Left colon (tissue), 2 donors: Measurements from ENCODE around the gene ADAMTS10. TPM values are rescaled to one million over a fixed set of nuclear protein-coding genes. Genes with fewer than 3 reads are reported as not detected.
"Not testable (repeated sequence)": the region's sequence is repeated elsewhere in the genome, so short reads cannot be mapped to it uniquely, and the experiment has no call there.

Source experiments
- ATAC-seq: fragments of 200-7000 bp; cut with Tn5 transposase; one replicate; pipeline ENCODE4 v1.9.1; 2020; ENCODE audit warnings: mild to moderate bottlenecking, moderate library complexity
- DNase-seq, 2 donors: peaks; one replicate each; pipeline ENCODE4 v3.0.0-alpha.2; 2020
- intact Hi-C, 2 donors: fragments of 100-400 bp; cut with DNase I in 1 of 2; cut with micrococcal nuclease in 1 of 2; formaldehyde crosslinking; loops; one replicate each; pipeline versions ENCODE4 v1.11.2 to v1.14.0; 2022; cut with DNase I, micrococcal nuclease
- long read RNA-seq: library from polyadenylated mRNA; unstranded; transcript quantifications from one replicate; pipeline ENCODE4 v2.0.0, GENCODE V29; 2021
- total RNA-seq, 2 donors: library from RNA; stranded (reverse); fragmentation: NEBNext Ultra II Directional; extraction: Animal tissue kit (Norgen Biotek cat#: 25700); gene quantifications; one replicate each; pipeline ENCODE4 v1.2.1, GENCODE V29; 2021
- donor health status: DM: no; HTN: no; CAD: no.
- donor health status: DM: yes; HTN: yes; CAD: no.

The ADAMTS10 gene
- 1 to 10 TPM; 4.2 to 8.9 TPM for total RNA-seq
- long read RNA-seq, partial matches to known transcripts, result 0 of 1 reads
- long read RNA-seq, other reads (novel, unspliced or antisense), result 1 of 1 reads

DNA sequence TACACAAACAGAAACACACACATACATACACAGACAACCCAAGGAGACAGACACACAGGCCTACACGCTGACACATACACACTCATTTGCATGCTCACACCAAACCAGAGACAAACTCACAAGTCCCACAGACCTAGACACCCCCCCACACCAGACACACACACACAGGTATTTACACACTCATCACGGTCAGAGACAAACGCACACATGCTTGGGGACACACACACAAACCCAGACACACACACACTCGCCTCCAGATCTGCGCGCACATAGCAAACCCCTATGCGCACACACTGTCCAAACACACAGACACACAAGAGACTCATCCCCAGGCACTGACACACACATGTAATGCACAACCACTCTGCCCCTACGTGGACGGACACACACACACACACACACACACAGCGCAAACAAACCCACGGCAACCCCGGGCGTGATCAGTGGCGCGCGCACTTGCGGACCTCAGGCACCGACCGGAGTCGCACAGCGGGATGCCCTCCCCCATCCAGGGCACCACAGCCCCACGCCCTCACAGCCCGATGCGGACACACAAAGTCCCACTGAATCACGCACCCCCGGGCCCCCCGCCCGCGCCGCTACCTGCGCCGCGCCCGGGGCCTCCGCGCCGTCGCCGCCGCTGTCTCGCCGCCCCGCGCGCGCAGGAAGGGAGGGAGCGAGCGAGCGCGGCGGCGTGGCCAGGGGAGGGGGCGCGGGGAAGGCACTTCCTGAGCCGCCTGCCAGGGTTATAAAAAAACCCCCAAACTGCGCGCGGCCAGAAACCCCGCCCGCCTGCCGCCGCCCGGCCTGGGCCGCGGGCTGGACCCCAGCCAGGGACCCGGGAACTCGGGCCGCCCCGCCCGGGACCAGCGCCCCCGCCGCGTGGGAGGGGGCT lies at the start of gene ADAMTS10:
Gene ADAMTS10, minus strand, starts transcription at position 675 of the 895 bp plus-strand sequence. CDS start 5,005 bp downstream, outside the sequence.
- intact Hi-C loops, result no loop called here
- peak in 1 of 2 donors; percentile 30 for DNase-seq
- peak; percentile 29 for ATAC-seq

DNA sequence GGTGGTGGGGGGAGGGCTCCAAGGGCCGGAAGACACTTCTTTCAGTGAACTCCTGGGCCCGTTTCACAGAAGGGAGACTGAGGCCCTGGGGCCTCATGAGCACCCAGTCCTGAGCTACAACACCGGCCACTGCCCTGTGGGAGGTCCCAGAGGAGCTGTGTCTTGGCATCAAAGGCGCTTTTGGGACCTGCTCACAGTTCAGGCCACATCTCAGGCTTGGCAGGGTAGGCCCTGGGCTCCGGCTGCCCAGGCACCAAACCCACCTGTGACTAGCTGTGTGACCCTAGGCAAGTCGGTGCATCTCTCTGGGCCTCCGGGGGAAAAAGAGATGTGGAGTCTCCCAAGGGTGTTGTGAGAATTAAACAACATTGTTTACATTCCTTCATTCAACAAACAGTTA lies 49.4 kb upstream of the ADAMTS10 start:
- ATAC-seq (no peak), DNase-seq (no peak)
- intact Hi-C loops, result no loop called here

GRCh38 chr19:8657869-8658268 lies 47.4 kb upstream of the ADAMTS10 start:
- DNase-seq, result no peak
- ATAC-seq, result no peak
- intact Hi-C loops, result no loop called here

DNA sequence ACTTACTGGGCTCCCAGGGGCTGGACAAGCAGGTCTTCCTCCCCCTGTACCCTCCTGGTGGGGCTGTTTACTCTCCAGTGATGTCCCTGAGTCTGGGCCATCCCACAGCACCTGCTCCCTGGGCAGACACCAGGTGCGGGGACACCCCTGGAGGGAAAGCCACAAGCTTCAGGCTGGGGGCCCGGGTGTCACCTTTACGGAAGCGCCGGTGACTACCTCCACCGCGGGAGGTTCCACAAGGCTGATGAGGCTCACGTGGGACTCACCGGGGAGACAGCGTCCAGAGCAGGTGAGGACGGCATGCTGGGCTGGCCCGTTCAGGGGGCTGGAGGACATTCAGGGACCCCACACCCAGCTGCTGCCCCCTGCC lies 44.8 kb upstream of the ADAMTS10 start:
- intact Hi-C loops, result no loop called here
- ATAC-seq, result no peak
- no peak for DNase-seq

- DNase-seq (peak in 1 of 2 donors; percentile 46), ATAC-seq (peak; percentile 72)
- intact Hi-C loops, result loop anchor here in 1 of 2 donors (5.0 kb wide), 1 partner anchor 428 kb away; no protein-coding TSS in a partner anchor
Measured at GRCh38 chr19:8654591-8655339, 44.2 kb upstream of the ADAMTS10 start.

GRCh38 chr19:8648240-8648639 lies 37.7 kb upstream of the ADAMTS10 start:
- DNase-seq (no peak), ATAC-seq (no peak)
- intact Hi-C loops, result loop anchor here in 1 of 2 donors (10.0 kb wide), 1 partner anchor 63 kb away; no protein-coding TSS in a partner anchor

GRCh38 chr19:8643860-8644653 lies 33.5 kb upstream of the ADAMTS10 start:
- DNase-seq, result no peak
- intact Hi-C loops, result loop anchor here in 1 of 2 donors (10.0 kb wide), 1 partner anchor 59 kb away; no protein-coding TSS in a partner anchor
- no peak for ATAC-seq

DNA sequence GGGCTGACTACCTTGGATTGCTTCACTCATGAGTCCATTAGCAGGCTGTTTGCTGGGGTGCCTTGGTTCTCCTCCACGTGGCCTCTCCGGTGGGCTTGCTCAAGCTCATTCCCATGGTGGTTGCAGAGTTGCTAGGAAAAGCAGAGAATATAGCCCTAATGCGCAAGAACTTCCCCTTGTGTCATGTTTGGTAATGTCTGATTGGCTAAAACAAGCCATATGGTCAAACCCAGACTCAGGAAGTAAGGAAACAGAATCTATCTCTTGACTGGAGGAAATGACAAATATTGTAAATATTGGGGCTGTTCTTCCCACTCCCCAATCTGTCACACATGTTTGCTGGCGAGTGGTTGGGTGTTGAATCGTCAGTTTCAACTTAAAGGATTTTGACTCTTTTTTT lies 32.0 kb upstream of the ADAMTS10 start:
- intact Hi-C loops, result loop anchor here in 1 of 2 donors (10.0 kb wide), 1 partner anchor 58 kb away; no protein-coding TSS in a partner anchor
- DNase-seq (no peak), ATAC-seq (no peak)

GRCh38 chr19:8641908-8642547 lies 31.5 kb upstream of the ADAMTS10 start:
- ATAC-seq, result peak; percentile 58
- DNase-seq, result no peak
- intact Hi-C loops, result loop anchor here in 1 of 2 donors (10.0 kb wide), 1 partner anchor 57 kb away; no protein-coding TSS in a partner anchor

GRCh38 chr19:8641221-8641907 lies 30.8 kb upstream of the ADAMTS10 start:
- intact Hi-C loops, result loop anchor here in 1 of 2 donors (10.0 kb wide), 1 partner anchor 57 kb away; no protein-coding TSS in a partner anchor
- no peak for DNase-seq
- no peak for ATAC-seq

GRCh38 chr19:8640402-8641004 lies 30.0 kb upstream of the ADAMTS10 start:
- ATAC-seq, result peak; percentile 76
- intact Hi-C loops, result loop anchor here in 1 of 2 donors (10.0 kb wide), 1 partner anchor 56 kb away; no protein-coding TSS in a partner anchor
- DNase-seq, result peak; percentile 22 to 46

DNA sequence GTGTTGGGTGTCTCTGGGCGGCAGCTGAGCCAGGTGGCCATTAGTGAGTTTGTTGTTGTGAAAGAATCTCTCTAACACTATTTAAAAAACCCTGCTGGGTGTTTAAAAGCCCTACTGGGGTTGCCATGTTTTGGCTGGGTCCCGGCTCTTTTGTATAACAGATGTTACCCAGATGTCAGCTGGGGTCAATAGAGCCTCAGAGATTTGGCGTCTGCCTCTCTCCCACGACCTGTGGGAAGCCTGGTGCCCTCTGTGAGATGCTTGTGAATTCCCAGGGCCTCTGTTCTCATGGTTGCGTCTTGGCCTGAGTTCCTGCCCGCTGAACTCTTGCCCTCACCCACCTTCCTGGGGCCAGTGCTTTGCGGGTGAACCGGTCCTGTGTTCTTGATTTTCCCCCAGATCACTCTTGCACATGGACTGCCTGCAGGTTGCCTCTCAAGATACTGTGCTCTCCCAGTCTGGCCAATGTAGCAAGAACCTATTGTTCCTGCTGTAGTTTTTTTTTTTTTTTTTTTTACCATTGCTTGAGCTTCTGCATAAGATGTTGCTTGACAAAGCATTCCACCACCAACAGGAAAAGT lies 29.4 kb upstream of the ADAMTS10 start:
- intact Hi-C loops, result loop anchor here in 1 of 2 donors (10.0 kb wide), 1 partner anchor 55 kb away; no protein-coding TSS in a partner anchor
- no peak for DNase-seq
- ATAC-seq, result no peak

GRCh38 chr19:8638078-8638619 lies 27.6 kb upstream of the ADAMTS10 start:
- intact Hi-C loops, result no loop called here
- DNase-seq (peak in 1 of 2 donors; percentile 27), ATAC-seq (no peak)

- DNase-seq, intact Hi-C loops, ATAC-seq: not testable (repeated sequence)
Measured at GRCh38 chr19:8637070-8637469, 26.6 kb upstream of the ADAMTS10 start.

GRCh38 chr19:8635422-8635821 lies 24.9 kb upstream of the ADAMTS10 start:
- no peak for DNase-seq
- no peak for ATAC-seq
- intact Hi-C loops, result no loop called here

DNA sequence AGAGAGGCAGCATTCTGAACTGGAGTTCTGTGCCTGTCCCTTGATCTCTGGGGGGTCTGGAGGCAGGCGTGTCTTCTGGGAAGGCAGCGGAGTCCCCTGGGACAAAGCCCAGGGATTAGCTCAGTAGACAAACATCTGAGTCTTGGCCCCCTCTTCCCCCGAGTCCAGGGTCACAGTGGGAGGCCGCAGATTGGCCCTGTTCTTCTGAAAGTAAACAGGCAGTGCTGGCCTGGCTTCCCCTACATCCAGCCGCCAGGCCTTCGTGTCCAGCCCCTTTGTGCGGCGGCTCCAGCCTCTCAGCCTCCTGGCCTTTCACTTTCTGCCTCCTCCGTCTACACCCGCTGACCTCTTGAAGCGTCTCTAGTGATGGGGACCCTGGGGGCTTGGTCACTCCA lies 20.9 kb upstream of the ADAMTS10 start:
- DNase-seq, result no peak
- ATAC-seq, result no peak
- intact Hi-C loops, result no loop called here
